ENCODE data around the gene ADAM30. TPM values are rescaled to one million over a fixed set of nuclear protein-coding genes. Genes with fewer than 3 reads are reported as not detected.

Gene ADAM30
- total RNA-seq, result not detected
- long read RNA-seq, result 0 reads

DNA sequence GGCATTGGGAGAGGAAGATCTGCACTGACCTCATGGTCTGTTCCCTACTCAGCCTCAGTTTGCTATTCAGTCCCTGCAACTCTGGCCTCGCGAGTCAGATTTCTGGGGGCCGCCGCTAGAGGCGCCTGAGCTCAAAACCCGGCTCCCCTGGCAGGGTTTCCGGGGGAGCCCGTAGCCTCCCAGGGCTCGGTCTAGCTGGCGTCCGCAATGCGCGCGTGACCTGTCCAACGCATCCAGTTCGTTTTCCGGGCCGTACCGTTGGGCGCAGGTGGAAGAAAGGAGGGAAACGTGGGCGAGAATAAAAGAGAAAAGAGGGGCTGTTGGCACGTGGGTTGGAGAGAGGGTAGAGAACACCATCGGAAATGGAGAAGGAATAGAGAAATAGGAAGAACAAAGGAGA lies at the start of gene ADAM30:
TSS of gene ADAM30 (minus strand) at position 213 of the 400 bp plus-strand sequence. CDS start at position 34, 179 bp downstream.
- no peak for DNase-seq
- intact Hi-C loops (cut with DNase I), result no loop called here
- ATAC-seq, result no peak

DNA sequence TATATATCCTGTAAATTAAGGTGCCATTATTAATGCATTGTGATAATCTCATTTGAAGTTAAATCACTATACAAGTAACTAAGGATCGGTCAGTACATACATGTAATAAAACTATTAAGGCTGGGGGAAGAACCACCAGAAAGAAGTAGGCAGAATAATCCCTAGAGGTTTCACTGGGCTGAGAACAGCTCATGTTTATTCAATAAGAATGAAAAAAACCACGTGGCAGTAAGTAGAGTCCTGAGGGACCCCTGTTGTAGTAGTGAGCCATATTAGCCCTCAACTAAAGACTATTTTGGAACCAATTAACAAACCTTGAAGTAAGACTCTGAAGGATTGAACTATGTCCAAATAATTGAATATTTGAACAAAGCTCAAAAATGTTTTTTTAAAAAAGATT lies 46.9 kb upstream of the ADAM30 start:
- intact Hi-C loops (cut with DNase I), result no loop called here
- DNase-seq (no peak), ATAC-seq (no peak)

DNA sequence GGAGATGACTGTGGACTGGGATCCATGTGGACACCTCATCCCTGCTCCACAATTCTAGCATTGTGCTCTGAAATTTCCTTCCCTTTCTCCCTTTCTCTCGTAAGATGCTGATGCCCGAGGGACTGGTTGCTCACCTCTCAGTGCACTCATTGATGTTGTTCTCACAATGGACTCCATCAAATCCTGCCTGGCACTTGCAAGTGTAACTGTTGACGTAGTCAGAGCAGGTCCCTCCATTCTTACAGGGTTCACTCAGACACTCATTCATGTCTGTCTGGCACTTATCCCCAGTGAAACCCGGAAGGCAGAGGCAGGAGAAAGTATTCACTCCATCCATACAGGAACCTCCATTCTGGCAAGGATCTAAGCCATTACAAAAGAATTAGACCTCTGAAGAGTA lies 45.1 kb upstream of the ADAM30 start:
- intact Hi-C loops (cut with DNase I), result no loop called here
- DNase-seq, result no peak
- no peak for ATAC-seq

DNA sequence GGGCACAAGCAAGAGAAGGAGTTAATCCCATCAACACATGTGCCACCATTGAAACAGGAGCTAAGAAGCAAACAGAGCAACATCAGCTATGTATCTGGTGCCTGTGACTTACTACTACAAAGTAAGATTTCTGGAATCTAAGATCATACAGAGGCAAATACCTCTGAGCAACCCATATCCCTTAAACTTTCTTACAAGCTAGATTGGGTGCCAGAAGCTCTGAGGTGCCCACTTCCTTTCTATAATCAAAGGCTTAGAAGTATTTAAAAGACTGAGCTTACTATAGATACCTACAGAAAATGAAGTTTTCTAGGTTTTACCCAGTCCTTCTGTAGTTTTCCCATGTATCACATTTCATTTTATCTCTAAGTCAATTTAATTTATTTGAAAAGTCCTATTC lies 44.4 kb upstream of the ADAM30 start:
- intact Hi-C loops (cut with DNase I), result no loop called here
- DNase-seq, result no peak
- no peak for ATAC-seq

DNA sequence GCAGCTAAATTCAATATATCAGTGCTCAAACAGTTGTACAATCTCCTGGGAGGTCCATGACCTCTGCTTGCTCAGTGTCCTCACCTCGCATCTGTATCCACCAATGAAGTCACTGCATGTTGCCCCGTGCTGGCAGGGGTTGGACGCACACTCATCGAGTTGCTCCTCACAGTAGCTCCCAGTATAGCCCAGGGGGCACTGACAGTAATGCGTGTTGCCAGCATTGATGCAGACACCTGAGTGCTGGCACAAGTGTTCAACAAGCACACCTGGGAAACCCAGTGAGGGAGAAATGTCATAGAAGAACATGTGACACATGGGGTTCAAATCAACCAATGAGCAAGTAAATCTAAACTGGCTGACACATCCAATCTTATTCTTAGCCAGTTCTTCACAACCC lies 40.9 kb upstream of the ADAM30 start:
- intact Hi-C loops (cut with DNase I), result no loop called here
- ATAC-seq (no peak), DNase-seq (no peak)

DNA sequence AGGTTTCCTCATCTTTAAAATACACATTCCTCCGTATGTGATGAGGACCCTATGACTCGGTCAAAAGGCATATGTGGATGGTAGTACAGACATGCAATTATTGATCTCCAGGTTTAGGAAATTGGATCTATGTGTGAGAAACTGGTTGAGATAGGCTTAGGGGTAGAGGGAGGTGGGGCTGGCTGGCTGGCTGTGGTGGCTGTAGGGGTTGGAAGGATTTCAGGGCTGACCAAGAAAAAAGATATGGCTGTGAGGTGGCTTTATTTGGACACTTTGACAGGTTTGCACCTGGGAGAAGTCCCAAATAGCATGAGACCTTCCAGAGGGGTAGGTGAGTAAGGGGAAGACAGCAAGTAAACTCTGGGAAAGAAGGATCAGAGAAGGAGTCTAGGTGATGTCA lies 39.6 kb upstream of the ADAM30 start:
- DNase-seq (no peak), ATAC-seq (no peak)
- intact Hi-C loops (cut with DNase I), result no loop called here

DNA sequence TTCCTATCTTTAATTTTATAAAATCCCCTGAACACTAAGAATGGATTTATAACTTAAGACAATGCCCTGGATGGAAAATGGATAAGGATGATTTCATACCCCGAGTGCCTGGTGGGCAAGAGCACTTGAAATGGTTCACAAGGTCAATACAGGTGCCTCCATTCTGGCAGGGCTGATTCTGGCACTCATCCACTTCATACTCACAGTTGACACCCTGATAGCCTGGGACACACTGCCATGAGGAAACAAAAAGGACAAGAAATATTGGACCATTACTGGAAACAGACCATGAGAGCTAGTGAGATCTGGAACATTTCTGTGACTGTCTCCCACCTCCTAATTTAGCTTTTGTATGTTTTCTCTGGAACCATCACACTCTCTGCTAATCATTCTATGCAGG lies 39.1 kb upstream of the ADAM30 start:
- intact Hi-C loops (cut with DNase I), result no loop called here
- ATAC-seq (no peak), DNase-seq (no peak)

DNA sequence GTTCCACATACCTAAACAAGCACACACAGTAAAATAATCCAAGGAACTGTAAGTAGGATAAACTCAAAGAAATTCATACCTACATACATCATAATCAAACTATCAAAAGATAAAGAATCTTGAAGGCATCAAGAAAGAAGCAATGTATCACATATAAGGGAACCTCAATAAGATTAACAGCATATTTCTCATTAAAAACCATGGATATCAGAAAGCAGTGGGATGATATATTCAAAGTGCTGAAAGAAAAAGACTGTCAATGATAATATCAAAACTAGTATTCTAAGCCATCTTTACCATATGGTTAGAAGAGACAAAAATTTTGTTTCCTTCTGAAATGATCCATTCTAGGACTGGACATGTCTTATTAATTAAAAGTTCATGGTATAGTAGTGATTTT lies 37.1 kb upstream of the ADAM30 start:
- DNase-seq (no peak), ATAC-seq (no peak)
- intact Hi-C loops (cut with DNase I), result no loop called here

DNA sequence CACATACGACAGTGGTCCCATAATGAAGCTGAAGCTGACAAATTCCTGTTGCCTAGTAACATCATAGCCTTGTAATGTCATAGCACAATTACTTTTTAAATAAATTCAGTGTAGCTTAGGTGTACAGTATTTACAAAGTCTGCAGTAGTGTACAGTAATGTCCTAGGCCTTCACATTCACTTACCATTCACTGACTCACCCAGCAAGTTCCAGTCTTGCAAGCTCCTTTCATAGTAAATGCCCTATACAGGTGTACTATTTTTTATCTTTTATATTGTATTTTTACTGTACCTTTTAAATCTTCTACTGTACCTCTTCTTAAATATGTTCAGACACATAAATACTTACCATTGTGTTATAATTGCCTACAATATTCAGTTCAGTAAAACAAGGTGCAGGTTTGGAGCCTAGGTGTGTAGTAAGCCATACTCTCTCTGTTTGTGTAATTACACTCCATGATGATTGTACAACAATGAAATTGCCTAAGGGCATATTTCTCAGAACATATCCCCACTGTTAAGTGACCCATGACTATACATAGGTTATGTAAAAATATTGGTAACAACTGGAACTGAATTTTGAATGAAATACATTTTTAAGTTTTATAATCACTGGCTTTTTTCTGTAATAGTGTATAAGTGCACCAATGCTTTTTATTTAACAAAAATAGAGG lies 33.5 kb upstream of the ADAM30 start:
- ATAC-seq (no peak), DNase-seq (no peak)
- intact Hi-C loops (cut with DNase I), result no loop called here

DNA sequence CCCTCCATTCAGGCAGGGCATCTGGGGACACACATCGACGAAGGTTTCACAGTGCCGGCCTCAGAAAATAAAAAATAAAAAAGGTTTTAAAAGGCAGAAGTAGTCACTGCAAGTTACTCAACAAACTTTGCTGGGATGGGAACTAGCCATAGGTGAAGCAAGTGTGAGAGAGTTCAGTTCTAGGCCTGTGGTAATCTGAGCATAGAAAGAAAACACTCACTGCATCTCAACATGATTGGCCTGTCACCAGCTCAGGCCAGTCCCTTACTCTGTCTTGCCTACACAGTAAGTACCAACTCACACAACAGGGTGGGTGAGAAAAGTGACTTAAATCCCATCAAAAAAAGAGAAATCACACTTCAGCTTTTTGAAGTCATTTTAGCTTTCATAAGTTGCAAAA lies 30.2 kb upstream of the ADAM30 start:
- DNase-seq (no peak), ATAC-seq (peak in 1 of 2 donors; percentile 38)
- intact Hi-C loops (cut with DNase I), result no loop called here

DNA sequence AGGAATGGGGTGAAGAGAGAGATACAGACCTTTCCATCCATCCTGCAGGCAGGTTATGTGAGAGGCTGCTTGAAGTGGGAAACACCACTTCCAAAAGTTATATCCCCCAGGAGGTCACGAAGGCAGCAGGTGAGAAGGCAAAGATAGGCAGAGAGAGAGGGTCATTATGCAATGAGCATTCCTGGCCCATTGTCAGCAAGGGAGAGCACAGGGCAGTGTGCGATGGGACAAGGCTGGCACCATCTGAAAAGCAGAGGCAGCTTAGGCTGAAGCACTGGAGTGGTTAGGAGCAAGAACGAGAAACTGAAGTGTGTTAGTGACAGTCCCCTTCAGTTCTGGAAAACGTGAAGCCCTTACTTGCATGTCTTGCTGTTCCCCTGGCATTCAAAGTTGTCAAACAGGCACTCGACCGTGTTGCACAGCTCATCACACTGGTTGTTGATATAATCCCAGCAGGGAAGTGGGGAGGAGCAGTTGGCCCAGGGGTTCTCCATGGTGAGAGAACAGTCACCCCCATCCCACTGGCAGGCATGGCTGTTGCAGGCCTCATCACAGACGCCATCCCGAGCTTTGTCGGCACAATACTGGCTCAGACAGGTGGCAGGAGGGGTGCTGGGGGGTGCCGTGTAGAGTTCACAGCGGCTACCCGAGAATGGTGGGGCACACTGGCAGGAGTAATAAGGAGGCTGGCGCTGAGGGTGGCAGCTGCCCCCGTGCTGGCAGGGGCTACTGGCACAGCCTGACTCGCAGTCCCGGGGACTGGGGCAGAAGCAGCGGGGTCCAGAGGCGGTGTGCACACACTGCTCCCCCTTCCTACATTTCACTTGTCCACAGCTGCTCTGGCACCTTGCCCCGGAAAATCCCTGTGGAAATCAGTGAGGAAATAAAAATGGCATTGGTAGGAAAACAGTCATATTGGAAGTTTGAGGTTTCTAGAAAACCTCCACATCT lies 28.9 kb upstream of the ADAM30 start:
- intact Hi-C loops (cut with DNase I), result no loop called here
- DNase-seq, result no peak
- peak in 1 of 2 donors; percentile 47 for ATAC-seq

DNA sequence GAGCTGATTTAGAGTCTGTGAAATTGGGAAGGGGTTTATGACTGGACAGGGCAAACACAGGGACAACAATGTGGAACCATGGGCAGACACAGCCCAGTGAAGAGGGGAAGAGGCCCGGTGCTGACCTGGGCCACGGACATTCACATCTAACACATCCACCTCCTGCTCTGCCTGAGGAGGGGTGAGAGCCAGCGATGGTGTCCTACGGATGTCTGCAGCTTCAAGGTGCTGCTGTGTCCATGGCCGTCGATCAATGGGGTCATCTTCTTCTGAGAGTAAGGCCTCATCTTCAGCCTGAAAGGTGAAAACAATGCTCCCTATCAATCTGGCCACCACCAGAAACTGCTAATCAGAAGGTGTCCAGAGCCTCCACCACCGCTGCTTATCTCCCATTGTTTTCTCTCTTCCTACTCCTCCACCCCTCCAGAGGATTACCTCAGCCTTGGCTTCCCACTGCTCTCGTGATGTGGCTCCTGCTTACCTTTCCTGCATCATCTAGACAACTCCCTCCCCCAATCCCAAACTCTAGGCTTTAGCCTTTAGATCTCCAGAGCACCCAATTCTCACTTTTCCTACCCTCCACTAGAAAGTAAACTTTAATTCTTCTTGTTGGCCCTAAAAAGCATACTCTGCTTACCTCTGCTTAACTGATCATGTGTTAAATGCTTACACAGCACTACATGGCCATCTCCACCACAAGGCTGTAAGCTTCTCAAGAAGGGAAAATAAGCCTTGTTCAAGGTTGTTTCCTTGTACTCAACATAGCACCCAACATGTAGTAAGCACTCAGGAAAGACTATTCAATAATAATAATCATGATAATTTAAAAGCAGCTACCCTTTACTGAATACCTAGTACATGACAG lies 24.0 kb upstream of the ADAM30 start:
- intact Hi-C loops (cut with DNase I), result no loop called here
- ATAC-seq (no peak), DNase-seq (no peak)

DNA sequence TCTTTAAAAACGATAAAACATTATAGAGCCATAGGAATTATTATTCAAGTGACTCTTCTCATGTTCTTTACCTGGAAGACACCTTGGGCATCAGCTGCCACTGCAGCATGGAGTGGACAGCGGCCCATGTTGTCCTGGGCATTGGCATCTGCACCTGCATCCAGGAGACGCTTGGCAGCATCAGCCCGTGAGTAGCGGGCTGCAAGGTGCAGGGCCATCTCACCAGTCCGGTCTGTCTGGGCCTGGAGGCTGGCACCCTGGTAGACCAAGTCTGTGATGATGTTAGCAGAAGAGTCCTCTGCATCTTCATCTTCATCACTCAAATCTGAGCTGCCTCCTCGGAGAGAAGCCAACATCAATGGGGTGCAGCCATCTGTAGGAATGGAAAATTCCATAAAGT lies 22.9 kb upstream of the ADAM30 start:
- ATAC-seq (no peak), DNase-seq (no peak)
- intact Hi-C loops (cut with DNase I), result no loop called here

DNA sequence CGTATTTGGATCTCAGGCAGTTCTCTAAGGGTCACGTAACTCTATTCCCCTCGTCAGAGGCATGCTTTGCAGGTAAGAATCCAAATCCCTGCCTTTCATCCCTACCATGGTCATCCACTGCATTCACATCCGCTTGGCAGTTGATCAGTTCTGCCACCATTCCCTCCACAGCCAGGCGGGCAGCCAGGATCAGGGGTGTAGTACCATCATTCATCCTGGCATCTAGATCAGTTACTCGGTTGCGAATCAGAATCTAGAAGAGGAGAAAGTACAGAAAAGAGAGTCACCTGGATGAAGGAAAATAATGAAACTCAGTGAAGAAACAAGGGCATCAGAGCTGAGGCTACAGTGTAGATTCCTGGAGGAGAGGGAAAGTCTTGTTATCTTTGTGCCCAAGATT lies 22.0 kb upstream of the ADAM30 start:
- DNase-seq (no peak), ATAC-seq (no peak)
- intact Hi-C loops (cut with DNase I), result no loop called here

DNA sequence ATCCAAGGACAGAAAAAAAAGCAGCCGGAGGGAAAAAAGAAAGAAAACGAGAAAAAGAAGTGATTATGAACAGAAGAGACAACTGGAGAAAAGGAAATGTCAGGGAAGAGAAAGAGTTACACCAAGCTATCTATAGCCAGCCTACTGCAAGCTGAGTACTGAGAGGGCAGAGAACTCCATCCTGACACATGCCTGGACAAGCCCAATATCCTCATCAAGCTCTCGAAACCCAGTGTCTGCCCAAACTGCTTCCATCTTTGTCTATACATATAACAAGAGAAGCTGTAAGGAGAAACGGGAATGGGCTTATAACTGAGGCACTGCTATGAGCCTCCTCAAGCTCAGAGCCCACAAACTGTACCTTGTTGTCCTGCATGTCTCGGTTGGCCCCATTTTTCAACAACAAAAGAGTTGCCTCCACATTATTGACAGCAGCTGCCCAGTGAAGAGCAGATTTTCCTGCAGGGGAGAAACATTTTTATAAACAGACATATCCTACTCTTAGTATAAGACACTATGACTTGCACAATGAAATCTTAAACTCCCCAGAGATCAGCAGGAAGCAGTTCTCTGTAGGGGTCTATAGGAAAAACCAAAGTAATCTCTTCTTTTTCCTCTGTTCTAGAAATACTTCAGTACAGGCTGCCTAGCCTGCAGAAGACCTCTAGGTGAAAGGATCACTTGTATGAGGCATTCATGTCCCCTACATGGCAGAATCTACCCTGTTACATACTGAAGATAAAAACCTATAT lies 21.2 kb upstream of the ADAM30 start:
- DNase-seq (no peak), ATAC-seq (no peak)
- intact Hi-C loops (cut with DNase I), result no loop called here

DNA sequence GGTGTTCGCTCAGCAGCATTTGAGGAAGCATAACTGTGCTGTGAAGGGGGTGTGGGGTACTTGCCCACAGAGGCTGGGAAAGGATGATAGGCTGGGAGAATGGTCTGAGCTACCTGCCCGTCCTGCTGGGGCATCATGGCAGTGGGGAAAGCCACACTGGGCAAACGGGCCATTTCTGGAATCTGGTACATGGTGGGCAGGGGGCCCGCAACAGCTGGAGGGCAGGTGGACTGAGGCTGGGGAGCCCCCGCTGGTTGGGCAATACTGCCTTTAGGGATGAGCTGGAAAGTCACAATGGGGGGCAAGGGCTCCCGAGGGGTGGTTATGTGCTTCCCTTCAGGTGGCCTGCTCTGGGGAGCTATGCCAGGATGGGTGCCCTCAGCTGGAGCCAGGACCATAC lies 19.2 kb upstream of the ADAM30 start:
- ATAC-seq (no peak), DNase-seq (no peak)
- intact Hi-C loops (cut with DNase I), result no loop called here

DNA sequence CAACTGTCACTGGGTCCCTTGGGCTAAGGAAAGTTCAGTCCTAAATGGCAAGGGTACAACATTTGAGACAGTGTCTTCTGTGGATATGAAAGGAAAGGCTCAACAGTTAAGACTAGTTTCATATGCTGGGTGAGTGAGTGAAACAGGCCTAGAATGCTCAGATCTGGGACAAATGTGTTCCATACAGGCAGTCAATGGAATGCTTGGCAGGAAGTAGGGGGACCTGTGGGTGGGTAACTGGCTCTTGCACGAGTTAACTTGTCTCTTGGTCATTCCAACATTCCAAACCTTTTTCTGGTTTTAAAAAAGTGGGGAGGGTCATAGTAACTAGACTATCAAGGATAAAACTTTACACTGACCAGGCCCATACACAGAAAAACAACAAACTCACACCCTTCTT lies 17.8 kb upstream of the ADAM30 start:
- no peak for ATAC-seq
- no peak for DNase-seq
- intact Hi-C loops (cut with DNase I), result no loop called here

DNA sequence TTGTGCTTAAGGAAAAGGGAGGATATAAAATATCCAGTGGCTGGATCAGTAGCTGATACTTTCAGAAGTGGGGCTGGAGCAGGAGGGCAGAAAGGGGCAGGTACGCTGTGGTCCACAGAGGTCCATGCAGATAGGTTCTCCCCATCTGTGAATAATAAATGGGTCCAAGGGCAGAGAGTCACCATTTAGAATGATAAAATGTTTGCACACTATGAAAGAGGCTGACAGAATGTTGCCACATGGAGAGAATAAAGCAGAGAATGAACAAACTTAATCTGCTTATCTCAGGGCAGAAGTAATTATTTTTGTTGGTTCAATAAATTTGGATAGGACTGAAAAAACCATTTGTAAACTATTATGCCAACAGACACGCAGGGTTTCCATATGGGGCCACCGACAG lies 16.6 kb upstream of the ADAM30 start:
- intact Hi-C loops (cut with DNase I), result no loop called here
- no peak for ATAC-seq

DNA sequence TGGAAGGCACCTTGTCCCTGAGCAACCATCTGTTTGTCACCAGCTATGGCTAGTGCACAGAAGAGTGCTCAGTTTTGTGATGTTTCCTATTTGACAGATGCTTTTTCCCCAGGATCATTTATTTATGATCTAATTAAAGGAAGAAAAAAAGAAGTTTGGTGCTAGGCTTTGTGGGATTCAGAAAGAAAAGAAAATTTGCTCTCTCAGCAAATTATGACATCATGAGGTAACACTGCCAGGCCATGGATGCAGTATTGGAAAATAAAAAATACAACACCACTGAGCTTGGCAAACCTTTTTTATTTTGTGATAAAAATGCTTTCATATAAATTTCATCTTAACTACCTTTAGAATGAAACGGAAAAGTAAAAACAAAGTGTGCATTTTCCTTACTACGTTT lies 15.5 kb upstream of the ADAM30 start:
- no peak for ATAC-seq
- intact Hi-C loops (cut with DNase I), result no loop called here
- DNase-seq, result no peak

More for the DNA sequence above, 16.6 kb upstream of the ADAM30 start:
- no peak for DNase-seq

Data from left cardiac atrium (tissue), 4 donors.